H1 (cell line): ENCODE results near the gene WDFY4.

Experiments used
- ATF2 ChIP-seq: IDR thresholded peaks from 2 replicates; pipeline ENCODE4 v1.6.1; 2012; ENCODE audit warnings: low read length, inconsistent platforms
- CTCF ChIP-seq, 3 experiments: IDR thresholded peaks; 1 replicate in 2 of 3; 2 replicates in 1 of 3; pipeline versions ENCODE4 v1.5.1 to v1.6.1; 2011; ENCODE audit warnings: low read length in 3 of 3, mild to moderate bottlenecking in 3 of 3, inconsistent platforms in 2 of 3, low read depth in 1 of 3, moderate library complexity in 1 of 3; ENCODE audit not compliant: insufficient read depth in 1 of 3; ENCODE audit errors: control extremely low read depth in 1 of 3
- GABPA ChIP-seq: IDR thresholded peaks from 2 replicates; pipeline ENCODE4 v1.6.1; 2011; ENCODE audit warnings: mild to moderate bottlenecking, low read length, moderate library complexity, borderline replicate concordance; ENCODE audit not compliant: insufficient read depth
- MAX ChIP-seq: IDR thresholded peaks from 2 replicates; pipeline ENCODE4 v1.6.1; 2012; ENCODE audit warnings: inconsistent platforms
- POLR2A ChIP-seq, 2 experiments: IDR thresholded peaks; 1 replicate in 1 of 2; 2 replicates in 1 of 2; pipeline ENCODE4 v1.6.1; 2011; ENCODE audit warnings: low read depth in 2 of 2, low read length in 2 of 2, mild to moderate bottlenecking in 2 of 2; ENCODE audit errors: control extremely low read depth in 1 of 2
- POLR2AphosphoS5 ChIP-seq: IDR thresholded peaks from 2 replicates; pipeline ENCODE4 v1.6.1; 2011; ENCODE audit warnings: low read depth, low read length
- RFX5 ChIP-seq: IDR thresholded peaks from 2 replicates; pipeline ENCODE4 v1.6.1; 2011; ENCODE audit warnings: low read depth, low read length, improper control_type of control experiment, borderline replicate concordance
- RNF2 ChIP-seq: fragments of 200-900, 300-1000 bp; sonication (generic); IDR thresholded peaks from 2 replicates; pipeline ENCODE4 v1.7.1; 2016; ENCODE audit warnings: borderline replicate concordance, low read depth, mild to moderate bottlenecking, antibody characterized with exemption, low read length; ENCODE audit not compliant: poor library complexity, severe bottlenecking; ENCODE audit errors: missing control alignments
- SP2 ChIP-seq: IDR thresholded peaks from 2 replicates; pipeline ENCODE4 v1.6.1; 2012; ENCODE audit warnings: mild to moderate bottlenecking, low read length, inconsistent platforms

- TF ChIP-seq POLR2AphosphoS5: no peak
- no peak for TF ChIP-seq CTCF (IDR thresholded peaks at IDR 0.05; ENCODE audit: control extremely low read depth in 1 of 3, insufficient read depth in 1 of 3, low read depth in 1 of 3, low read length in 3 of 3)
- TF ChIP-seq MAX: no peak
- no peak for TF ChIP-seq SP2
- TF ChIP-seq RNF2: no peak
- TF ChIP-seq POLR2A (IDR thresholded peaks at IDR 0.05; ENCODE audit: control extremely low read depth in 1 of 2, low read depth in 2 of 2, low read length in 2 of 2): no peak
- no peak for TF ChIP-seq RFX5
- TF ChIP-seq ATF2: no peak
- no peak for TF ChIP-seq GABPA
Observed at GRCh38 chr10:48778193-48778857, 93.7 kb downstream of the WDFY4 start.
